ENCODE measurements around the gene THSD4.

- TF ChIP-seq CTCF (optimal IDR thresholded peaks at IDR 0.05 in 1 of 3, IDR thresholded peaks at IDR 0.05 in 1 of 3, conservative IDR thresholded peaks at IDR 0.05 in 1 of 3; ENCODE audit: extremely low read depth in 1 of 3, insufficient read depth in 2 of 3, low read length in 3 of 3): no peak
- TF ChIP-seq EZH2 (IDR thresholded peaks at IDR 0.05; ENCODE audit: low read length): no peak
Observed at GRCh38 chr15:71245588-71245987, 130.3 kb downstream of the THSD4 start.
